ENCODE data around the gene PALLD.

DNA sequence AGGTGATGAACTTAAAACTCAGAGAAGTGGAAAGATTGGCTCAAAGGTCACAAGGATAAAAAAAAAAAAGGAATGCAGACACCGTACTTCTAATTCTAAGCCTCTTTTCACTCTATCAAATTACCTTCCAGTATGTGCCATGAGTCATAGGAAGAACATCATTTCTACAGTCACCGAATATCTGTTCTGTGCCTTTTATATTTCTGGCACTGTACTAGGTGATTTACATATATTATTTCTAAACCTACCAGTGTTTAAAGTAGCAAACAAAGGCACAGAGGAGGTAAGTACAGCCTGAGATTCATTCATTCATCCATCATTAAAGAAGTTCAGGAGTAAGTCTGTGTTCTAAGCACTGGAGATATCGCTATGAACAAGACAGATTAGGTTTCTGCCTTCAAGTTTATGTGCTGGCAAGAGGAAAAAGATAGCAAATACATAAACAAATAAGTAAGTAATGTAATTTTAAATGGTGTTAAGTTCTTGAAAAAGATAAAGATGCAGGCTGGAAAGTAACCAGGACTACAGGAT is 65.3 kb downstream of the PALLD start:
- TF ChIP-seq CTCF (conservative IDR thresholded peaks at IDR 0.05; ENCODE audit: low read depth, low read length) (no peak), EZH2 (IDR thresholded peaks at IDR 0.05; ENCODE audit: low read length, unreplicated experiment) (no peak)
